Raji (cell line): ENCODE data around the gene PAGR1.

ENCODE experiments used
- POLR2A ChIP-seq: IDR thresholded peaks from 2 replicates; pipeline ENCODE4 v1.6.1; 2011; ENCODE audit warnings: low read depth, low read length, control low read depth; ENCODE audit not compliant: insufficient read depth

PAGR1 gene

DNA sequence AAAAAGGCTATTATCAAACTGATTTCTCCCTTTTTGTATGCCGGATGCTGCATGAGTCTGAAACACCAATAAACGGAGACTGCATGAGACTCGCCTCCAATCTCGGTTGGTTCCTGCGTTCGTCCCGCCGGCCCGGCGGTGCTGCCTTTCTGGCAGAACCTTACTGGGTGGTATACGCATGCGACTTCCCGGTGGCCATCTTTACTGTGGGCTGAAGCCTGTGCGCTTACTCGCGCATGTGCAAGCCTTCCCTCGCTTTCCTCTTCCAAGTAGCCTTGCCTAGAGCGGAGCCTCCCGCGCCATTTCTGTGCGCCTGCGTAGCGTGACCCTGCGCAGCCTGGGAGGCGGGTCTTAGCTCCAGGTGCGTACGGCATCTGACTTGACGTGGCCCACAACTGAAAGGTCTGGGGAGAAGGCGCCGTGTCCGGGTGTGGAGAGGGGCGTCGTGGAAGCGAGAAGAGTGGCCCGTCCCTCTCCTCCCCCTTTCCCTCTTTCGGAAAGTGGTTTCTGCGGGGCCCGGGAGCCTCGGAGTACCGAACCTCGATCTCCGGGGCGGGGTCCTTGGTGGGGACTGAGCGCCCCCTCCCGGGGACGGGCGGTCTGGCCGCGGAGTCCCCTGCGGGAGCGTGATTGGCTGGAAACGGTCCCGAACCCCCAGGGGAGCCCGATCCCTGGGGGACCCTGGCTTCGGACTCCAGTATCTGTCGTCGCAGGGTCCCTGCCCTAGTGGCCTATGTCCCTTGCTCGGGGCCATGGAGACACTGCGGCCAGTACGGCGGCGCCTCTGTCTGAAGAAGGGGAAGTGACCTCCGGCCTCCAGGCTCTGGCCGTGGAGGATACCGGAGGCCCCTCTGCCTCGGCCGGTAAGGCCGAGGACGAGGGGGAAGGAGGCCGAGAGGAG is at the start of gene PAGR1:
Gene PAGR1, plus strand, starts transcription at position 360 of the 901 bp plus-strand sequence. Its CDS starts 374 bp downstream, at position 734.
- TF ChIP-seq POLR2A, result peak; percentile 93

DNA sequence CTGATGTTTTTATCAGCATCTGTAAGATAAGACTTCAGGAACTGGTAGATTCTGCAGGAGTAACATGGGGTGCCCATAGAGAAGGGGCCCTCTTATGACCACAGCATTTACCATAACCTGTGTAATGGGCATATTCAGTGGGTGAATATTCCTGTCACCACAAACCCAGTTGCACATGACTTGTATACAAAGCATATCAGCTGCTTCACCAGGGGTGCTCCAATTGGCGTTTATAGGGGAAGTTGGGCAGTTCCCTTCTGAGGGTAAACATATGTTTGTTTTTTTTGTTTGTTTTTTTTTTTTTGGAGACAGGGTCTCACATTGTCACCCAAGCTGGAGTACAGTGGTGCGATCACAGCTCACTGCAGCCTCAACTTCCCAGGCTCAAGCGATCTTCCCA is 49.4 kb upstream of the PAGR1 start:
- TF ChIP-seq POLR2A, result no peak

DNA sequence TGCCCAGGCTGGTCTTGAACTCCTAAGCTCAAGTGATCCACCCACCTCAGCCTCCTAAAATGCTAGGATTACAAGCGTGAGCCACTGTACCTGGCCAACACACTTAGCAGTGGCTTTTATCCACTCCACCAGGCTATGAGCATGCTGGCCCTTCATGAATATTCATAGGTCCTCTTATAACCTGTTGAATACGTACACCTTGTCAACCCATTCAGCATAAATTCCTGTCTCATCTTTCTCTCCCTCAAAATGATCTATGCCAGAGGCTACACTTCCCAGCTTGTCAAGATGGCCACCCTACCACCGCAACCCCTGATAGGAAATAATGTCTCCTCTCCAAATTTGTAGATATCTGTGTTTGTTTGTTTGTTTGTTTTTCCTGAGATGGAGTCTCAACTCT is 48.9 kb upstream of the PAGR1 start:
- TF ChIP-seq POLR2A, result no peak

- TF ChIP-seq POLR2A, result no peak
These were observed 46.4 kb upstream of the PAGR1 start for GRCh38 chr16:29769507-29769906.

GRCh38 chr16:29770250-29770929 is 45.6 kb upstream of the PAGR1 start:
- TF ChIP-seq POLR2A, result no peak

DNA sequence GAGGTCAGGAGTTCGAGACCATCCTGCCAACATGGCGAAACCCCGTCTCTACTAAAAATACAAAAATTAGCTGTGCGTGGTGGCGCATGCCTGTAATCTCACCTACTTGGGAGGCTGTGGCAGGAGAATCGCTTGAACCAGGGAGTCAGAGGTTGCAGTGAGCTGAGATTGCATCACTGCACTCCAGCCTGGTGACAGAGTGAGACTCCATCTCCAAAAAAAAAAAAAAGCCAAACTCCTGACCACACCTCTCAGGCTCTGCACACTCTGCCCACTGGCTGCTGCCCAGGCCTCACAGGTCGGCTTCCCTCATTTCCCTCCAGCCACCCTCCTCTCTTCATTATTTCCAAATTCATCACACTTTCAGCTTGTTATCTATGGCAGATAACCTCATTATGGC is 43.6 kb upstream of the PAGR1 start:
- TF ChIP-seq POLR2A, result 0 out of 2 replicates have a peak, but pooled peaks have one; percentile 2

GRCh38 chr16:29774730-29775129 is 41.2 kb upstream of the PAGR1 start:
- no peak for TF ChIP-seq POLR2A

GRCh38 chr16:29775742-29776408 is 40.1 kb upstream of the PAGR1 start:
- TF ChIP-seq POLR2A, result no peak

DNA sequence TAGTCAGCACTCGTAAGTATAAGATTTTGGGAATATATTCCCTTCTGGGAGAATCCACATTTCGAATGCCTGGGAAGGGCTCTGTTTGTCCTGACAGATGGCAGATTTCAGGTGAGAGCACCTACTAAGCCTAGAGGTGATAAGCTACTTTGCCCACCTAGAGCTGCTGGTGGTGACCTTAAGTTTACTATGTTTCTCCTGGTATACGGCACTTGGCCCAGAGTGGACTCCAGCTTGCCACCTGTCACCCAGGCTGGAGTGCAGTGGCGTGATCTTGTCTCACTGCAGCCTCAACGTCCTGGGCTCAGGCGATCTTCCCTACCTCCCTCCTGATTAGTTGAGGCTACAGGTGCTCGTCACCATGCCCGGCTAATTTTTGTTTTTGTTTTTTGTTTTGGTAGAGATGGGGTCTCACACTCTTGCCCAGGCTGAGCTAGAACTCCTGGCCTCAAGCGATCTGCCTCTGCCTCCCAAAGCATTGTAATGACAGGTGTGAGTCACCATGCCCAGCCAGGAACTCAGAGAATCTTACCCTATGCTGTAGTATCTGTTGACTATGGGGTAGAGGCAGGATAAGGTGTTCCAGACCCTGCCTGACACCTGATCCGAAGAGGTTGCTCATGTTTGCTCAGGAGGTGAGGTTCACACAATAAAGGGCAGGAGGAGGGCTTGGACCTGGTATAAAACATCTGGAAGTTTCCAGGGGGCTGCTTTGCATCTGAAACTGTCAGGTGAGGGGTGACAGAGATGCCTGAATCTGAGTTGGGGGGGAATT is 38.2 kb upstream of the PAGR1 start, which contains the start of gene ZG16:
Gene ZG16, plus strand, starts transcription at position 681 of the 775 bp plus-strand sequence. CDS start 1,011 bp downstream, outside the sequence.
- no peak for TF ChIP-seq POLR2A

GRCh38 chr16:29779474-29779873 is 36.5 kb upstream of the PAGR1 start:
- TF ChIP-seq POLR2A, result no peak

DNA sequence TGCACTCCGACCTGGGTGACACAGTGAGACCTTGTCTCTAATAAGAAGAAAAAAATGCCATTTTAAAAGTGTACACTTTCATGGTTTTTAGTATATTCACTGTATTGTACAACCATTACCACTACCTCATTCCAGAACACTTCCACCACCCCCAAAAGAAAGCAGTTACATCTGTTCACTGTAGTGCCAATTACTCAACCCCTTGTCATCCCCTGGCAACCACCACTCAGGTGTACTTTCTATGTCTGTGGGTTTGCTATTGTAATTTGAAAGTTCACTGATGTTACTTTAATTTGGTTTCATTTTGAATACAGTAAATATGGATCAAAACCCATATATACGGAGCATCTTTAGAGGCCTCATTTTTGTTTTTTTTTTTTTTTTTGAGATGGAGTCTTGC is 31.8 kb upstream of the PAGR1 start:
- no peak for TF ChIP-seq POLR2A

DNA sequence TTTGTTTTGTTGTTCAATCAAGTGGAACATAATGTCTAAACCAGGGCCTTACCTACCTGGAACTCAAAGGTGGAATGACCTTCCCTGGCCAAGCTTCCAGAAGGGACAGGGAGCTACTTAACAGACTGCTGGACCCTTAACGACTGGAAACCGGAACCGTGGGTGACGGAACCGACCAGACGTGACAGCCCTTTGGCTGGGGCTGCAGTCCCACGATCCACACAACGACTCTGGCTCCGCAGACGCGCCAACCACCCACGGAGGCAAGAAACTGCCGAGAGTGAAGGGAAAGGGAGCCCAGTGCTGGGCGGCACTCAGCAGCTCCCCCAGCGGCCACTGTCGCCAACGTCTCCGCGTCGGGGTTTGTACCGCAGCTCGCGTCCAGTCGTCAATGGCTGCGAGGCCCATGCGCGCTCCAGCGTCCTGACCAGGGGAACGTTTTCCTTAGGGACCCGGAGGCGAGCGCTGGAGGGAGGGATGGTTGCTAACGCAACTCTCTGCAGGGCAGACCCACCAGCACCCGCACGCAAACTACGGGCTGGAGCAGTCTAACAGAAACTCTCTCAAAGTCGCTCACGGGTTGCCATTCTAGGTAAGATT is 31.0 kb upstream of the PAGR1 start:
- TF ChIP-seq POLR2A, result no peak

DNA sequence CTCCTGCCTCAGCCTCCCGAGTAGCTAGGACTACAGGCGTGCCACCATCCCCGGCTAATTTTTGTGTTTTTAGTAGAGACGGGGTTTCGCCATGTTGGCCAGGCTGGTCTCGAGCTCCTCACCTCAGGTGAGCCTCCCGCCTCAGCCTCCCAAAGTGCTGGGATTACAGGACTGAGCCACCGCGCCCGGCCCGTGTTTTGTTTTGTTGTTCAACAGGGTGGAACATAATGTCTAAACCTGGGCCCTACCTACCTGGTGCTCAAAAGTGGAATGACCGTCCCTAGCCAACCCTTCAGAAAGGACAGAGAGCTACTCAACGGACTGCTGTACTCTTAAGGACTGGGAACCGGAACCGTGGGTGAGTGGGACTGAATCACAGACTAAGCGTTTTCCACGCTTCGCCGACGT is 26.2 kb upstream of the PAGR1 start:
- no peak for TF ChIP-seq POLR2A

- TF ChIP-seq POLR2A, result peak; percentile 91
These were observed 25.6 kb upstream of the PAGR1 start, which contains the start of gene KIF22 for GRCh38 chr16:29790183-29790948. KIF22 (plus strand) TSS chr16:29790751; CDS start chr16:29790760, 9 bp downstream.
